NCI-H524 treated with DMSO at 0.1 percent for 48 hours (cell line): ENCODE results near the gene BRF1.
"Not testable (repeated sequence)": the region's sequence is repeated elsewhere in the genome, so short reads cannot be mapped to it uniquely, and the experiment has no call there.

Source experiments
- DNase-seq: peaks from one replicate; lab custom pipeline; 2025; lab: John Stamatoyannopoulos, UW

Gene BRF1

GRCh38 chr14:105300542-105301102 is at the start of gene BRF1:
Gene BRF1 (minus strand): TSS chr14:105301001. CDS start chr14:105300629, 372 bp downstream.
- no peak for DNase-seq

GRCh38 chr14:105349992-105350391 is 49.2 kb upstream of the BRF1 start:
- DNase-seq = no peak

- no peak for DNase-seq
Observed at GRCh38 chr14:105348945-105349699, 48.3 kb upstream of the BRF1 start.

- no peak for DNase-seq
Observed at GRCh38 chr14:105348169-105348944, 47.6 kb upstream of the BRF1 start.

- no peak for DNase-seq
Observed at GRCh38 chr14:105347587-105347968, 46.8 kb upstream of the BRF1 start.

GRCh38 chr14:105346876-105347586 is 46.2 kb upstream of the BRF1 start:
- no peak for DNase-seq

GRCh38 chr14:105346200-105346533 is 45.4 kb upstream of the BRF1 start:
- no peak for DNase-seq

- DNase-seq = peak; percentile 83
Observed at GRCh38 chr14:105343194-105343593, 42.4 kb upstream of the BRF1 start.

GRCh38 chr14:105340821-105341733 is 40.3 kb upstream of the BRF1 start:
- no peak for DNase-seq

- no peak for DNase-seq
Observed at GRCh38 chr14:105337966-105338741, 37.4 kb upstream of the BRF1 start.

GRCh38 chr14:105337433-105337832 is 36.6 kb upstream of the BRF1 start:
- no peak for DNase-seq

- no peak for DNase-seq
Observed at GRCh38 chr14:105336477-105337287, 35.9 kb upstream of the BRF1 start.

- peak; percentile 13 for DNase-seq
Observed at GRCh38 chr14:105335735-105336476, 35.1 kb upstream of the BRF1 start.

- DNase-seq = not testable (repeated sequence)
Observed at GRCh38 chr14:105335231-105335542, 34.4 kb upstream of the BRF1 start.

GRCh38 chr14:105334383-105335230 is 33.8 kb upstream of the BRF1 start:
- DNase-seq = no peak

GRCh38 chr14:105333613-105334364 is 33.0 kb upstream of the BRF1 start:
- DNase-seq = no peak

GRCh38 chr14:105333020-105333490 is 32.3 kb upstream of the BRF1 start:
- DNase-seq = no peak
